Activated CD8-positive, alpha-beta T cell treated with anti-CD3 and anti-CD28 coated beads for 36 hours (primary cell): ENCODE measurements around the gene CTCF. TPM values are rescaled to one million over a fixed set of nuclear protein-coding genes. Genes with fewer than 3 reads are reported as not detected.
A peak's percentile ranks its signal among the peaks of the same experiment; 100 is the strongest.

Source experiments
- ATAC-seq: fragments of 200-7000 bp; cut with Tn5 transposase; one replicate; pipeline ENCODE4 v1.10.0; 2021; ENCODE audit warnings: mild to moderate bottlenecking, moderate library complexity
- CTCF ChIA-PET: fragments of 350-600 bp; sonication (Branson Sonifier 250); formaldehyde crosslinking; loops from one replicate; lab custom pipeline; 2021; ENCODE audit warnings: antibody characterized with exemption; lab: Charles Lee
- POLR2A ChIA-PET: fragments of 350-600 bp; sonication (Branson Sonifier 250); formaldehyde crosslinking; loops from one replicate; lab custom pipeline; 2021; ENCODE audit warnings: antibody characterized with exemption; lab: Charles Lee
- DNase-seq: peaks from one replicate; pipeline ENCODE4 v3.0.0-alpha.2; 2020
- H3K27ac Mint-ChIP-seq: one replicate; pipeline ENCODE4 v1.8.0; 2021; ENCODE audit warnings: mild to moderate bottlenecking, mixed read lengths
- H3K27me3 Mint-ChIP-seq: one replicate; pipeline ENCODE4 v1.8.0; 2021; ENCODE audit warnings: mixed read lengths
- H3K36me3 Mint-ChIP-seq: one replicate; pipeline ENCODE4 v1.8.0; 2021; ENCODE audit warnings: low read depth, mixed read lengths
- H3K4me1 Mint-ChIP-seq: one replicate; pipeline ENCODE4 v1.8.0; 2021; ENCODE audit warnings: low read depth, mixed read lengths
- H3K4me3 Mint-ChIP-seq: one replicate; pipeline ENCODE4 v1.8.0; 2021; ENCODE audit warnings: mild to moderate bottlenecking, moderate library complexity, mixed read lengths
- H3K9me3 Mint-ChIP-seq: one replicate; pipeline ENCODE4 v1.8.0; 2021; ENCODE audit warnings: mixed read lengths
- CTCF ChIP-seq: fragments of 200-600 bp; IDR thresholded peaks from one replicate; pipeline ENCODE4 v1.8.0; 2022; ENCODE audit warnings: antibody characterized with exemption, mild to moderate bottlenecking
- intact Hi-C: fragments of 100-400 bp; cut with micrococcal nuclease; formaldehyde crosslinking; loops from one replicate; pipeline ENCODE4 v1.10.0; 2022
- total RNA-seq, 2 experiments: library from RNA; stranded (reverse); gene quantifications; one replicate each; pipeline ENCODE4 v1.2.3, GENCODE V29; 2021

Gene CTCF
- total RNA-seq, 2 experiments from 2014 or later, result 47.4 to 50.6 TPM

- Mint-ChIP-seq H3K4me1 (peaks cover 16% of the 10 kb centered on the region), H3K36me3 (no peaks in the 10 kb centered on the region), H3K27me3 (no peaks in the 10 kb centered on the region), H3K4me3 (peak overlapping the region; percentile 81), H3K27ac (peak overlapping the region; percentile 99), H3K9me3 (no peaks in the 10 kb centered on the region)
- peak; percentile 93 for ATAC-seq
- peak; percentile 100 for DNase-seq
- CTCF ChIA-PET, result interaction anchor here (0.7 to 5.0 kb wide), 78 partner anchors 10 to 520 kb away, joined by 3 to 154 read pairs (median 5); partner anchors contain the start of genes ACD, AGRP, ATP6V0D1 and C16orf86
- peak; percentile 98 for TF ChIP-seq CTCF
- POLR2A ChIA-PET, result interaction anchor here (0.6 to 2.0 kb wide), 13 partner anchors 9 to 141 kb away, joined by 3 to 13 read pairs (median 3); partner anchors contain the start of genes ACD, ATP6V0D1, CARMIL2 and CTCF
- intact Hi-C loops, result no loop called here
Observed at GRCh38 chr16:67521095-67521804, 41.1 kb upstream of the CTCF start.

- TF ChIP-seq CTCF, result no peak
- ATAC-seq (no peak), DNase-seq (no peak)
- CTCF ChIA-PET, result interaction anchor here (0.9 to 2.1 kb wide), 9 partner anchors 8 to 142 kb away, joined by 3 to 11 read pairs (median 6); partner anchors contain the start of gene CARMIL2
- peaks cover 6% of the 10 kb centered on the region for H3K27me3 Mint-ChIP-seq
- POLR2A ChIA-PET, result interaction anchor here (0.6 to 1.0 kb wide), 3 partner anchors 36 to 696 kb away, joined by 3 to 4 read pairs (median 3); partner anchors contain the start of gene CARMIL2
- no peaks in the 10 kb centered on the region for H3K9me3 Mint-ChIP-seq
- H3K36me3 Mint-ChIP-seq, result no peaks in the 10 kb centered on the region
- no peak overlapping the region for H3K4me3 Mint-ChIP-seq
- intact Hi-C loops, result no loop called here
- peaks cover 14% of the 10 kb centered on the region for H3K4me1 Mint-ChIP-seq
- H3K27ac Mint-ChIP-seq, result no peak overlapping the region
Observed at GRCh38 chr16:67525176-67525860, 37.0 kb upstream of the CTCF start.

GRCh38 chr16:67526149-67526791, 36.1 kb upstream of the CTCF start:
- no peak overlapping the region for H3K4me3 Mint-ChIP-seq
- H3K27ac Mint-ChIP-seq, result no peak overlapping the region
- DNase-seq (no peak), ATAC-seq (no peak)
- no peak for TF ChIP-seq CTCF
- H3K4me1 Mint-ChIP-seq, result peaks cover 18% of the 10 kb centered on the region
- CTCF ChIA-PET, result interaction anchor here (0.9 to 2.1 kb wide), 7 partner anchors 9 to 142 kb away, joined by 3 to 11 read pairs (median 6); no protein-coding TSS in a partner anchor
- intact Hi-C loops, result no loop called here
- no peaks in the 10 kb centered on the region for H3K9me3 Mint-ChIP-seq
- no peaks in the 10 kb centered on the region for H3K36me3 Mint-ChIP-seq
- peaks cover 14% of the 10 kb centered on the region for H3K27me3 Mint-ChIP-seq
- POLR2A ChIA-PET, result interaction anchor here (0.6 kb wide), 1 partner anchor 695 kb away, joined by 3 read pairs; no protein-coding TSS in a partner anchor

- Mint-ChIP-seq H3K9me3 (no peaks in the 10 kb centered on the region), H3K36me3 (no peaks in the 10 kb centered on the region), H3K4me1 (peaks cover 15% of the 10 kb centered on the region), H3K27ac (peak within 1 kb of the TSS; percentile 5), H3K27me3 (peaks cover 25% of the 10 kb centered on the region), H3K4me3 (peak within 1 kb of the TSS; percentile 68)
- no peak for TF ChIP-seq CTCF
- ChIA-PET POLR2A (interaction anchor here (0.6 to 1.2 kb wide), 4 partner anchors 9 to 19 kb away, joined by 3 to 4 read pairs (median 4); no protein-coding TSS in a partner anchor), CTCF (interaction anchor here (1.1 to 11.4 kb wide), 7 partner anchors 6 to 136 kb away, joined by 3 to 135 read pairs (median 8); partner anchors contain the start of gene CARMIL2)
- ATAC-seq (peak; percentile 64), DNase-seq (peak; percentile 43)
- intact Hi-C loops, result no loop called here
Observed at GRCh38 chr16:67528222-67528869, 34.0 kb upstream of the CTCF start, which contains the start of gene RIPOR1. RIPOR1 (plus strand) TSS chr16:67528829; CDS start chr16:67538447, 9,618 bp downstream.
